ENCODE measurements around the gene SP3.

Gene SP3

DNA sequence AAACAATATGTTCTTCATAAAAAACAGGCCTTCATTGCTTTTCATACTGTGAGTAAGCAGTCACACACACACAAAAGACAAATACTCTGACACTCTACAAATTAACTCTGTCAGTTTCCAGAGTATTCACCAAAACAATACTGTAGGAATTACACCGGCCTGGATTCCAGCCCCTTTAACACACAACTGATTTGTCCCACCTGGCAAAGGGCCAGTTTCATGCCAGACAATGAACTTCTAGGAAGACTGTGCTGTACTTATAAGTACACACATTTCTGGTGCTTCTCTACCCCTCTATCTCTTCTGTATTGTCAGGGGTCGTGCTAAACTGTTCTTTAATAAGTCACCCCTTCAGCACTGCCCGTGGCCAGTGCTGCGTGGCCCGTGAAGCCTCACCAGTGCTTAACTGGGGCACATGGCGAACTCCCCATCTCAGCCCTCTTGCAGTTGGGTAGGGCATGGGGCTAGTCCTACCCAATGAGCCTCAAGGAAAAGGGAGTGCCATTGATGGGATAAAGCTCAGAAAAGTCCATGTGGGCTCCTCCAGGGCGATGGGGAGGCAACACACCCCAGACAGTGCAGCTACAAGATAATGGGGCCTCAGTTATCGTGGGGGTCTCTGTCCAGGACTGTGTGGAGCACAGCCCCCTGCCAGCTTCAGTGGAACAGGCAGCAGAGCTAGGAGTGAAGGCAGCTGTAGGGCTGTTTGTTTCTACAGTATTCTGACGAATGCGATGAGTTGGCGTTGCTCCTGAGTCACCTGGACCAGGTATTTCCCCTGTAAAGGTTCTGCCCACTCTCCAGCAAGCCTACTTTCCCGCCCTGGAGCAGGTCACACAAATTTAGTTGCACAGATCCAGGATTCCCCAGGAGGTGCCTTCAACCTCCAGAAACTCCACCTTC is 99.0 kb downstream of the SP3 start:
- Mint-ChIP-seq H3K27me3 (peaks cover 24% of the 10 kb centered on the region), H3K4me1 (ENCODE audit: low read depth) (no peaks in the 10 kb centered on the region), H3K36me3 (ENCODE audit: low read depth) (no peaks in the 10 kb centered on the region), H3K27ac (no peak overlapping the region), H3K4me3 (no peak overlapping the region), H3K9me3 (no peaks in the 10 kb centered on the region)
- DNase-seq, result no peak

GRCh38 chr2:173862612-173863217 is 102.5 kb downstream of the SP3 start:
- Mint-ChIP-seq H3K9me3 (no peaks in the 10 kb centered on the region), H3K27me3 (peaks cover 10% of the 10 kb centered on the region), H3K36me3 (ENCODE audit: low read depth) (no peaks in the 10 kb centered on the region), H3K4me1 (ENCODE audit: low read depth) (no peaks in the 10 kb centered on the region), H3K27ac (no peak overlapping the region), H3K4me3 (no peak overlapping the region)
- no peak for DNase-seq

- Mint-ChIP-seq H3K27me3 (peaks cover 3% of the 10 kb centered on the region), H3K4me1 (ENCODE audit: low read depth) (no peaks in the 10 kb centered on the region), H3K4me3 (no peak overlapping the region), H3K36me3 (ENCODE audit: low read depth) (no peaks in the 10 kb centered on the region), H3K27ac (no peak overlapping the region), H3K9me3 (no peaks in the 10 kb centered on the region)
- no peak for DNase-seq
Measured at GRCh38 chr2:173860566-173860965, 104.6 kb downstream of the SP3 start.

- H3K27me3 Mint-ChIP-seq, result peaks cover 3% of the 10 kb centered on the region
- no peaks in the 10 kb centered on the region for H3K4me1 Mint-ChIP-seq (ENCODE audit: low read depth)
- no peaks in the 10 kb centered on the region for H3K9me3 Mint-ChIP-seq
- no peak for DNase-seq
- H3K4me3 Mint-ChIP-seq, result no peak overlapping the region
- no peak overlapping the region for H3K27ac Mint-ChIP-seq
- no peaks in the 10 kb centered on the region for H3K36me3 Mint-ChIP-seq (ENCODE audit: low read depth)
Measured at GRCh38 chr2:173860082-173860481, 105.1 kb downstream of the SP3 start.

- H3K27ac Mint-ChIP-seq, result no peak overlapping the region
- H3K9me3 Mint-ChIP-seq, result no peaks in the 10 kb centered on the region
Measured at GRCh38 chr2:173858291-173858731, 106.9 kb downstream of the SP3 start.

More at GRCh38 chr2:173858291-173858731, 106.9 kb downstream of the SP3 start:
- Mint-ChIP-seq H3K4me3 (no peak overlapping the region), H3K4me1 (ENCODE audit: low read depth) (no peaks in the 10 kb centered on the region), H3K27me3 (peaks cover 3% of the 10 kb centered on the region), H3K36me3 (ENCODE audit: low read depth) (no peaks in the 10 kb centered on the region)
- no peak for DNase-seq
